OCI-LY7 (cell line): ENCODE data around the gene CALN1.

Experiments
- EZH2phosphoT487 ChIP-seq: fragments of 200-600 bp; sonication (generic); IDR thresholded peaks from 2 replicates; pipeline ENCODE4 v1.6.1; 2018; ENCODE audit warnings: low read depth, borderline replicate concordance, mild to moderate bottlenecking, mixed run types, antibody characterized with exemption, low read length, moderate library complexity, mixed read lengths
- TF ChIP-seq, protein P1 (sequence below): fragments of 200-600 bp; sonication (generic); conservative IDR thresholded peaks from 2 replicates; pipeline ENCODE4 v1.5.1; 2014; ENCODE audit warnings: mild to moderate bottlenecking, antibody characterized with exemption, low read length, moderate library complexity, mixed read lengths

- TF ChIP-seq, protein P1, sequence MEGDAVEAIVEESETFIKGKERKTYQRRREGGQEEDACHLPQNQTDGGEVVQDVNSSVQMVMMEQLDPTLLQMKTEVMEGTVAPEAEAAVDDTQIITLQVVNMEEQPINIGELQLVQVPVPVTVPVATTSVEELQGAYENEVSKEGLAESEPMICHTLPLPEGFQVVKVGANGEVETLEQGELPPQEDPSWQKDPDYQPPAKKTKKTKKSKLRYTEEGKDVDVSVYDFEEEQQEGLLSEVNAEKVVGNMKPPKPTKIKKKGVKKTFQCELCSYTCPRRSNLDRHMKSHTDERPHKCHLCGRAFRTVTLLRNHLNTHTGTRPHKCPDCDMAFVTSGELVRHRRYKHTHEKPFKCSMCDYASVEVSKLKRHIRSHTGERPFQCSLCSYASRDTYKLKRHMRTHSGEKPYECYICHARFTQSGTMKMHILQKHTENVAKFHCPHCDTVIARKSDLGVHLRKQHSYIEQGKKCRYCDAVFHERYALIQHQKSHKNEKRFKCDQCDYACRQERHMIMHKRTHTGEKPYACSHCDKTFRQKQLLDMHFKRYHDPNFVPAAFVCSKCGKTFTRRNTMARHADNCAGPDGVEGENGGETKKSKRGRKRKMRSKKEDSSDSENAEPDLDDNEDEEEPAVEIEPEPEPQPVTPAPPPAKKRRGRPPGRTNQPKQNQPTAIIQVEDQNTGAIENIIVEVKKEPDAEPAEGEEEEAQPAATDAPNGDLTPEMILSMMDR = no peak
- TF ChIP-seq EZH2phosphoT487 = no peak
These were observed 271.6 kb downstream of the CALN1 start for GRCh38 chr7:72140566-72140965.
